ENCODE data around the gene RUFY3. TPM values are rescaled to one million over a fixed set of nuclear protein-coding genes. Genes with fewer than 3 reads are reported as not detected.

The RUFY3 gene
- total RNA-seq, 2 experiments from 2014 or later, result 35.1 to 43.2 TPM

DNA sequence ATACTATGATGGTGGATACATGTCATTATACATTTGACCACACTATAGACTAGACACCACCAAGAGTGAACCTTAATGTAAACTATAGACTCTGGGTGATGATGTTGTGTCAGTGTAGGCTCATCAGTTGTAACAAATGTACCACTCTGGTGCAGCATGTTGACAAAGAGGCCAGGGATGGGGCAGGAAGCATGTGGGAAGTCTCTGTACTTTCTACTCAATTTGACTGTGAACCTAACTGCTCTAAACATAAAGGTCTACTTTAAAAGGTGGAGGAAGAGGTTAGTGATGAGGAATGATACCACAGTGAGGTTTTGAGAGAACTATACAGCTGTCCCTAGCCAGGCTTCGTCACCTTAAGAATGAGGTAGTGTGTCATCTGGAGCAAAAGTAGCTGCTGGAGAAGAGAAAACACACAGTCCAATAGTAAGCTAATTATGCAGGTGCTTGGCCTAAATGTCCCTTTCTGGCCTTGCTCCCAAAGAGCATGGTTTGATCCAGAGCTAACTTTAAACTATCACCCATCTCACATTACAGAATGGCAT lies 79.6 kb downstream of the RUFY3 start:
- ChIA-PET POLR2A (no interaction called here), CTCF (interaction anchor here (1.6 to 3.2 kb wide), 3 partner anchors 11 to 200 kb away, joined by 7 to 35 read pairs (median 7); no protein-coding TSS in a partner anchor)
- peaks cover 12% of the 10 kb centered on the region for H3K36me3 Mint-ChIP-seq (ENCODE audit: low read depth)
- no peaks in the 10 kb centered on the region for H3K27me3 Mint-ChIP-seq (ENCODE audit: low read depth)
- peak; percentile 24 for DNase-seq
- peak overlapping the region; percentile 79 for H3K27ac Mint-ChIP-seq
- H3K4me1 Mint-ChIP-seq (ENCODE audit: low read depth), result peaks cover 20% of the 10 kb centered on the region
- H3K9me3 Mint-ChIP-seq (ENCODE audit: insufficient read depth), result no peaks in the 10 kb centered on the region
- peak; percentile 79 for ATAC-seq
- H3K4me3 Mint-ChIP-seq, result no peak overlapping the region

DNA sequence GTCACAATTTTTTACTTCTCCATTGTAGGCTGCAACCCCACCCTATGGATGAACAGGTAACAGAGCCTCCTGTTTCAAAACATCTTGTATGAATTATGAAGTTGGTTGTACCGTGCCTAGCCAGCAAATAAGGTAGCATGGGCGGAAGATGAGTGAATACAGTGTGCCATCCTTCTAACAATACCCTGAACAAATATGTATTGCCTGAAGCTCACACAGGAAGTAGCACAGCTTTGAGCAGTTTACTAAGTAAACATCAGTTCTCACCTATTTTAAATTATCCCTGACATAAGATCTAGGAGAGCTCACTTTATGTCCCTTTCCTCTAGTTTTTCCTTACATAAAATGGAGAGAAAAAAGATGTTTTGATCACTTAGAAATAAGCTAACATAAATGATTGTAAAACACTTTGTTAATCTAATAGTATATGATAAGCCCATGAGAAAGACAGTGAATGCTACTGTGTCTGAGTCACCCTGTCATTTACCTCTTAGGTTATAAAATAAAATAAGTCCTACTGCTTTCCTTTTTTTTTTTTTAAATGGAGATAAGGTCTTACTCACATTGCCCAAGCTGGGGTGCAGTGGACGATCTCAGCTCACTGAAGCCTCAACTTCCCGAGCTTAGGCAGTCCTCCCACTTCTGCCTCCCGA lies 81.3 kb downstream of the RUFY3 start:
- H3K4me1 Mint-ChIP-seq (ENCODE audit: low read depth), result peaks cover 20% of the 10 kb centered on the region

GRCh38 chr4:70808151-70808550 lies 86.4 kb downstream of the RUFY3 start:
- POLR2A ChIA-PET, result no interaction called here
- Mint-ChIP-seq H3K4me3 (no peak overlapping the region), H3K4me1 (ENCODE audit: low read depth) (no peaks in the 10 kb centered on the region), H3K9me3 (ENCODE audit: insufficient read depth) (no peaks in the 10 kb centered on the region), H3K36me3 (ENCODE audit: low read depth) (peaks cover 7% of the 10 kb centered on the region), H3K27me3 (ENCODE audit: low read depth) (no peaks in the 10 kb centered on the region), H3K27ac (no peak overlapping the region)
- no peak for DNase-seq
- CTCF ChIA-PET, result no interaction called here
- ATAC-seq, result no peak

More for the DNA sequence above, 81.3 kb downstream of the RUFY3 start:
- ChIA-PET POLR2A (interaction anchor here (0.6 to 1.2 kb wide), 2 partner anchors 36 kb away, joined by 3 to 4 read pairs; no protein-coding TSS in a partner anchor), CTCF (interaction anchor here (0.9 to 3.2 kb wide), 9 partner anchors 10 to 202 kb away, joined by 3 to 35 read pairs (median 5); no protein-coding TSS in a partner anchor)
- Mint-ChIP-seq H3K27ac (no peak overlapping the region), H3K27me3 (ENCODE audit: low read depth) (no peaks in the 10 kb centered on the region), H3K36me3 (ENCODE audit: low read depth) (peaks cover 6% of the 10 kb centered on the region), H3K4me3 (no peak overlapping the region), H3K9me3 (ENCODE audit: insufficient read depth) (no peaks in the 10 kb centered on the region)
- ATAC-seq, result no peak
- DNase-seq, result no peak

DNA sequence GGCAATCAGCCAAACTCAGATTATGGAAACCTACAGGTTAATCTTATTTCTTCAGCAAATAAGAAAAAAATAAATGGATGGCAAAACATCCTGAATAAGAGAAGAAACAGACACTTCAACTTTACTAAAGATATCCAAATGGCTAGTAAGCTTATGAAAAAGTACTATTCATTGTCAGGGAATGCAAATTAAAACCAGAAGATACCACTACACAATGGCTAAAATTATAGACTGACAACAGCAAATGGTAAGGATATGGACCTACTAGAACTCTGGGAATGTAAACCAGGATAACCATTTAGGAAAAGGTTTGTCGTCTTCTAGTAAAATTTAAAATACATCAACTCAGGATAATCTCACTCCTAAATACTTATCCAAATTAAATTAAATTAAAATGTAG lies 93.6 kb downstream of the RUFY3 start:
- Mint-ChIP-seq H3K27me3 (ENCODE audit: low read depth) (no peaks in the 10 kb centered on the region), H3K4me3 (no peak overlapping the region), H3K9me3 (ENCODE audit: insufficient read depth) (no peaks in the 10 kb centered on the region), H3K36me3 (ENCODE audit: low read depth) (peaks cover 30% of the 10 kb centered on the region), H3K4me1 (ENCODE audit: low read depth) (peaks cover 18% of the 10 kb centered on the region), H3K27ac (no peak overlapping the region)
- DNase-seq, result no peak
- ATAC-seq, result no peak
- ChIA-PET CTCF (interaction anchor here (0.7 to 0.9 kb wide), 2 partner anchors 79 to 107 kb away, joined by 3 read pairs; no protein-coding TSS in a partner anchor), POLR2A (no interaction called here)

DNA sequence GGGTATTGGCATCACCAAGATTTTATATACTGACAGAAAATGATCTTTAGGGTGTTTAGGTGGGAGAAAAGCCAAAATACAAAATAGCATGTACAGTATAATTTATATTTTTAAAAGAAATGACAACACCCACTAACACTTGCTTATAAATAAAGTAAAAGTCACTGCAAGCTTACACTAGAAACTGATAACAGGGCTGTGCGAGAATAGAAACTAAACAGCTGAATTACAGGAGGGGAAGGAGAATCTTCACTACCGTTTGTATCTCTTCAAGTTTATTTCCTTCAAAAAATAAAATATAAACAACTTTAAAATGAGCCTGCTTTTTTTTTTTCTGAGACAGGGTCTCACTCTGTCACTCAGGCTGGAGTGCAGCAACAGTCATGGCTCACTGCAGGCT lies 95.1 kb downstream of the RUFY3 start:
- Mint-ChIP-seq H3K27ac (no peak overlapping the region), H3K4me1 (ENCODE audit: low read depth) (peaks cover 18% of the 10 kb centered on the region), H3K36me3 (ENCODE audit: low read depth) (peaks cover 37% of the 10 kb centered on the region), H3K4me3 (no peak overlapping the region), H3K9me3 (ENCODE audit: insufficient read depth) (no peaks in the 10 kb centered on the region), H3K27me3 (ENCODE audit: low read depth) (no peaks in the 10 kb centered on the region)
- no peak for ATAC-seq
- DNase-seq, result no peak
- POLR2A ChIA-PET, result no interaction called here
- CTCF ChIA-PET, result interaction anchor here (1.0 kb wide), 1 partner anchor 165 kb away, joined by 3 read pairs; no protein-coding TSS in a partner anchor

GRCh38 chr4:70818173-70818855 lies 96.5 kb downstream of the RUFY3 start:
- Mint-ChIP-seq H3K9me3 (ENCODE audit: insufficient read depth) (no peaks in the 10 kb centered on the region), H3K36me3 (ENCODE audit: low read depth) (peaks cover 44% of the 10 kb centered on the region)

DNA sequence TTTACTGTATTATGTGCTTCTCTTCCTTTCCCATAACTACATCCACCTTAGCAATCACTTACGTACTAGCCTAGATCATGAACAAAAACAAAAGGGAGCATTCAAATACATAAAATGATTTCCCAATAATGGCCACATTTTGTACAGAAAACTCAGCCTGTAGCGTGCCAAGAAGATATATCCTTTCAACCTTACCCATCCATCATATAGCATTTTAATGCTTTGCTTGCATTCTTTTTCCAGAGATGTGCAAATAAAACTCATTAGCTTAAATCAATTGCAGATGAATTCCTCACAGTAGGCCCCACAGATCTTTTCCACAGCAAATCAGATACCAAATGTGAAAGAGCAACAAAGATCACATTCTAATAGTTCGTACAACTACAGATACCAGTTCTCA lies 97.2 kb downstream of the RUFY3 start:
- H3K4me3 Mint-ChIP-seq, result no peak overlapping the region
- CTCF ChIA-PET, result interaction anchor here (1.1 to 1.7 kb wide), 2 partner anchors 16 to 167 kb away, joined by 3 to 4 read pairs; no protein-coding TSS in a partner anchor
- H3K27me3 Mint-ChIP-seq (ENCODE audit: low read depth), result no peaks in the 10 kb centered on the region
- H3K9me3 Mint-ChIP-seq (ENCODE audit: insufficient read depth), result no peaks in the 10 kb centered on the region
- H3K27ac Mint-ChIP-seq, result no peak overlapping the region
- POLR2A ChIA-PET, result no interaction called here
- H3K4me1 Mint-ChIP-seq (ENCODE audit: low read depth), result peaks cover 18% of the 10 kb centered on the region
- DNase-seq, result no peak
- peaks cover 48% of the 10 kb centered on the region for H3K36me3 Mint-ChIP-seq (ENCODE audit: low read depth)
- no peak for ATAC-seq

More at GRCh38 chr4:70818173-70818855, 96.5 kb downstream of the RUFY3 start:
- ATAC-seq, result no peak
- Mint-ChIP-seq H3K27ac (no peak overlapping the region), H3K27me3 (ENCODE audit: low read depth) (no peaks in the 10 kb centered on the region), H3K4me1 (ENCODE audit: low read depth) (peaks cover 18% of the 10 kb centered on the region), H3K4me3 (no peak overlapping the region)
- CTCF ChIA-PET, result interaction anchor here (1.1 to 1.7 kb wide), 3 partner anchors 16 to 167 kb away, joined by 3 to 4 read pairs (median 3); no protein-coding TSS in a partner anchor
- POLR2A ChIA-PET, result no interaction called here
- DNase-seq, result no peak

- Mint-ChIP-seq H3K27ac (no peak overlapping the region), H3K36me3 (ENCODE audit: low read depth) (peaks cover 71% of the 10 kb centered on the region), H3K9me3 (ENCODE audit: insufficient read depth) (no peaks in the 10 kb centered on the region), H3K27me3 (ENCODE audit: low read depth) (no peaks in the 10 kb centered on the region), H3K4me1 (ENCODE audit: low read depth) (peaks cover 2% of the 10 kb centered on the region), H3K4me3 (no peak overlapping the region)
- DNase-seq (no peak), ATAC-seq (no peak)
- POLR2A ChIA-PET, result interaction anchor here (0.7 kb wide), 1 partner anchor 10 kb away, joined by 4 read pairs; no protein-coding TSS in a partner anchor
- CTCF ChIA-PET, result interaction anchor here (1.0 to 1.3 kb wide), 2 partner anchors 93 to 94 kb away, joined by 3 to 5 read pairs; no protein-coding TSS in a partner anchor
Measured at GRCh38 chr4:70829015-70829414, 107.3 kb downstream of the RUFY3 start.

DNA sequence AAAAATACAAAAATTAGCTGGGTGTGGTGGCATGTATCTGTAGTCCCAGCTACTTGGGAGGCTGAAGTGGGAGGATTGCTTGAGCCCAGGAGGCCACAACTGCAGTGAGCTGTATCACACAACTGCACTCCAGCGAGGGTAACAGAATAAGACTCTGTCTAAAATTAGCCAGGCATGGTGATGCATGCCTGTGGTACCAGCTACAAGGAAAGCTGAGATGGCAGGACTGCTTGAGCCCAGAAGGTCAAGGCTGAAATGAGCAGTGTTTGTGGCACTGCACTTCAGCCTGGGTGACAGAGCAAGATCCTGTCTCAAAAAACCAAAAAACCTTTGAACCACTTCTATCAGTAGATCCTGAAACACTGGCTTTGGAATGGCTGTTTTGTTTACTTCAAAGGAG lies 107.7 kb downstream of the RUFY3 start:
- CTCF ChIA-PET, result interaction anchor here (0.9 kb wide), 1 partner anchor 178 kb away, joined by 3 read pairs; no protein-coding TSS in a partner anchor

DNA sequence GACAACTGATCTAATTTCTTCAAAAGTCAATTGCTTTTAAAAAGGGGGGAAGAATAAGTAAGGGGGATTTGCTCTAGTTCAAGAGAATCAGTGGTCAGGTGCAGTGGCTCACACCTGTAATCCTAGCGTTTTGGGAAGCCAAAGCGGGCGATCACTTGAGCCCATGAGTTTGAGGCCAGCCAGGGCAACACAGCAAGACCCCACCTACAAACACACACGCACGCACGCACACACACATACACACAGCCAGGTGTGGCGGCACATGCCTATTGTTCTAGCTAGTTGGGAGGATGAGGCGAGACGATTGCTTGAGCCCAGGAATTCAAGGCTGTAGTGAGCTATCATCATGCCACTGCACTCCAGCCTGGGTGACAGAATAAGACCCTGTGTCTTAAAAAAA lies 108.3 kb downstream of the RUFY3 start:
- peaks cover 68% of the 10 kb centered on the region for H3K36me3 Mint-ChIP-seq (ENCODE audit: low read depth)
- no peak overlapping the region for H3K27ac Mint-ChIP-seq
- no peaks in the 10 kb centered on the region for H3K9me3 Mint-ChIP-seq (ENCODE audit: insufficient read depth)
- ChIA-PET CTCF (interaction anchor here (0.9 kb wide), 1 partner anchor 178 kb away, joined by 3 read pairs; no protein-coding TSS in a partner anchor), POLR2A (no interaction called here)
- H3K27me3 Mint-ChIP-seq (ENCODE audit: low read depth), result no peaks in the 10 kb centered on the region
- no peak overlapping the region for H3K4me3 Mint-ChIP-seq
- no peak for DNase-seq
- no peak for ATAC-seq
- H3K4me1 Mint-ChIP-seq (ENCODE audit: low read depth), result peaks cover 5% of the 10 kb centered on the region

More for the DNA sequence above, 107.7 kb downstream of the RUFY3 start:
- no peak for ATAC-seq
- no peak overlapping the region for H3K4me3 Mint-ChIP-seq
- H3K27ac Mint-ChIP-seq, result no peak overlapping the region
- POLR2A ChIA-PET, result interaction anchor here (0.7 kb wide), 1 partner anchor 9 kb away, joined by 4 read pairs; no protein-coding TSS in a partner anchor
- no peaks in the 10 kb centered on the region for H3K9me3 Mint-ChIP-seq (ENCODE audit: insufficient read depth)
- peaks cover 2% of the 10 kb centered on the region for H3K4me1 Mint-ChIP-seq (ENCODE audit: low read depth)
- no peak for DNase-seq
- no peaks in the 10 kb centered on the region for H3K27me3 Mint-ChIP-seq (ENCODE audit: low read depth)
- peaks cover 71% of the 10 kb centered on the region for H3K36me3 Mint-ChIP-seq (ENCODE audit: low read depth)

DNA sequence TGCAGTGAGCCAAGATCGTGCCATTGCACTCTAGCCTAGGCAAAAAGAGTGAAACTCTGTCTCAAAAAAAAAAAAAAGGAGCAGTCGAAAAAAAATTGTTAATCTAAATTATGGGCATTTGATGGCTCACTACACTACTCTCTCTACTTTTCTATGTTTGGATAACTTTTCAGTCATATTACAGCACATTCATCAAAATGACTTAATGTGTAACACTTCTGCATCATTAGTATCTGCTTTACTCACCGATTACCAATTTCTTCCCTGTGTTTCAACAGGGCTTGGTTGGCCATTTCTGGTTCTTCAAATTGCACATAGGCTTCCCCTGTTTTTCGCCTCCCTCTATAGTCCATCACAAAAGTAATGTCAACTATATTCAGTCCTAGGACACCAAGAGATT lies 109.5 kb downstream of the RUFY3 start:
- H3K9me3 Mint-ChIP-seq (ENCODE audit: insufficient read depth), result no peaks in the 10 kb centered on the region
- ChIA-PET POLR2A (no interaction called here), CTCF (no interaction called here)
- ATAC-seq (no peak), DNase-seq (no peak)
- H3K27me3 Mint-ChIP-seq (ENCODE audit: low read depth), result no peaks in the 10 kb centered on the region
- H3K4me1 Mint-ChIP-seq (ENCODE audit: low read depth), result peaks cover 11% of the 10 kb centered on the region
- no peak overlapping the region for H3K27ac Mint-ChIP-seq
- no peak overlapping the region for H3K4me3 Mint-ChIP-seq
- peaks cover 63% of the 10 kb centered on the region for H3K36me3 Mint-ChIP-seq (ENCODE audit: low read depth)

- Mint-ChIP-seq H3K27ac (peak overlapping the region; percentile 34), H3K4me3 (no peak overlapping the region), H3K36me3 (ENCODE audit: low read depth) (peaks cover 57% of the 10 kb centered on the region), H3K4me1 (ENCODE audit: low read depth) (peaks cover 21% of the 10 kb centered on the region), H3K27me3 (ENCODE audit: low read depth) (no peaks in the 10 kb centered on the region), H3K9me3 (ENCODE audit: insufficient read depth) (no peaks in the 10 kb centered on the region)
- ATAC-seq, result no peak
- ChIA-PET CTCF (no interaction called here), POLR2A (no interaction called here)
- DNase-seq, result no peak
Measured at GRCh38 chr4:70833675-70834074, 111.9 kb downstream of the RUFY3 start.

All from activated CD8-positive, alpha-beta T cell treated with anti-CD3 and anti-CD28 coated beads, Interleukin-2, amount 10 ng/mL, durations not matched to agents 7 days and 5 days (primary cell).